HG03457 (cell line): ENCODE data around the gene SLC40A1.

Experiments
- ATAC-seq: cut with Tn5 transposase; IDR thresholded peaks from one replicate; pipeline ENCODE4 v1.9.1; 2021; ENCODE audit warnings: moderate number of reproducible peaks; ENCODE audit not compliant: unreplicated experiment

The SLC40A1 gene

GRCh38 chr2:189601043-189601442 is 20.5 kb upstream of the SLC40A1 start:
- ATAC-seq, result no peak

- no peak for ATAC-seq
Measured at GRCh38 chr2:189599245-189599644, 18.7 kb upstream of the SLC40A1 start.

- ATAC-seq, result no peak
Measured at GRCh38 chr2:189595417-189595816, 14.8 kb upstream of the SLC40A1 start.

- ATAC-seq, result no peak
Measured at GRCh38 chr2:189594305-189594704, 13.7 kb upstream of the SLC40A1 start.

GRCh38 chr2:189593115-189593514 is 12.5 kb upstream of the SLC40A1 start:
- ATAC-seq, result no peak

DNA sequence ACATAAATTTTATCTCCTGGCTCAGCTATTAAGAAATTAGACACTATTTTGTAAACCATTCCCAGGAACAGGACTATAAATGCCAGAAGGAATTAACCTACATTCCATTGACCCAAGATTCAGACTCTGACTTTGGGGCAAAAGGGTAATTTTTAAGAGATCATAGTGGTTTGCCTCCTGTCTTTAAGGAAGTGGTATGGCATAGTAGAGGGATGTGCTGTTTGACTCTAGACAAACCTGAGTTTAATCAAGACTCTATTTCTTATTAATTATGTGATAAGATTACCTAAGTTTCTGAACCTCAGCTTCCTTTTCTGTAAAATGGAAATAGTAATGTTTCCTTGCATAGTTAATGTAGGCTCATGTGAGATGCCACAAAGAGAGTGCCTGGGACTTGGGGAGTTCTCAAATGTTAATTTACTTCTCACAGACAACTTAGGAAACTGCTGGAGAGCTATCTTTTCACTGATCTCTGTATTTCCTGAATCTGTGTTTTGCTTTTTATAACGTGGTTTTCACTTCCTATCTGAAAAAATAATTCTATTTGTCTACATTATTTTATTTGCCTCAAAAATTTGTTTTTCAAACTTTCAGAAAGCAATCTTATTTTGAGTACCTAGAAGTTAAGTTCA is 11.9 kb upstream of the SLC40A1 start:
- ATAC-seq, result no peak

GRCh38 chr2:189587780-189588179 is 7.2 kb upstream of the SLC40A1 start:
- no peak for ATAC-seq

DNA sequence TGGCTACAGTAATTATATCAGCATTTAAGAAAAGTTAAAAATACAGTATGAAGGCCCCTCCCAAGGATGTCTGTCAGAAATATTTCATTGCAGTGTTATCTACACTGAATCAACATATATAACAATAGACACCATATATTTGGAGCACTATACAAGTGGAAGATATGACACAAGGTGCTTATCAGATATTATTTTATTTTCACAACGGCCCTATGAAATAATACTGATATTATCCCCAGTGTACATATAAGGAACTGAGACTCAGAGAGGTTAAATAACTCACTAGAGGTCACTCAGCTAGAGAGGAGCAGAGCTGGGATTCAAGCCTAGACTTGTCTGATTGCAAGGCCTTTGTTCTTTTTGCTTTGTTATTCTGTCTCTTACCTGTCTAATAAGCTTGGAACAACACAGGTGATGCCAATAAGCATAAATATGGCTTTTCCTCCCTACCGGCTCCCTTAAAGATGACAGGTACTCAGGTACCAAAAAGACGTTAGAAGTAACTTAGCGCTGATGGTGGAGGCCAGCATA is 4.7 kb upstream of the SLC40A1 start:
- ATAC-seq, result no peak

- ATAC-seq, result no peak
Measured at GRCh38 chr2:189584686-189585085, 4.1 kb upstream of the SLC40A1 start.

- ATAC-seq, result no peak
Measured at GRCh38 chr2:189583227-189584198, 2.9 kb upstream of the SLC40A1 start.

DNA sequence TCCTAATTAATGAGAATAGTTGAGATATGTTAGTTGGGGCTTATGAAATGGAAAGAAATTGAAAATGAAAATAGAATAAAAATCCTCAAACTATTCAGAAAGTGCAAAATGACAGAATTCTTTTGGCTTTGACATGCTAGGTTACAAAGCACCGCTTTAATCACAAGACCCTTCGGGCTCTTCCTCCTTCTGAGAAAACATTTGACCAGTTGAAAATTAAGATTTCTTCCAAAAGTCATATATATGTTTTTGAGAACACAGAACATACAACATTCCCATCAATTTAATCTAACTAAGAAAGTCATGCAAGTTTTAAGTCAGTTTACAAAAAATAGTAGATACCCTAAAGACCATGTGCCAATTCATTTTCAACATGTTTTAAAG is 2.2 kb upstream of the SLC40A1 start:
- ATAC-seq, result no peak

DNA sequence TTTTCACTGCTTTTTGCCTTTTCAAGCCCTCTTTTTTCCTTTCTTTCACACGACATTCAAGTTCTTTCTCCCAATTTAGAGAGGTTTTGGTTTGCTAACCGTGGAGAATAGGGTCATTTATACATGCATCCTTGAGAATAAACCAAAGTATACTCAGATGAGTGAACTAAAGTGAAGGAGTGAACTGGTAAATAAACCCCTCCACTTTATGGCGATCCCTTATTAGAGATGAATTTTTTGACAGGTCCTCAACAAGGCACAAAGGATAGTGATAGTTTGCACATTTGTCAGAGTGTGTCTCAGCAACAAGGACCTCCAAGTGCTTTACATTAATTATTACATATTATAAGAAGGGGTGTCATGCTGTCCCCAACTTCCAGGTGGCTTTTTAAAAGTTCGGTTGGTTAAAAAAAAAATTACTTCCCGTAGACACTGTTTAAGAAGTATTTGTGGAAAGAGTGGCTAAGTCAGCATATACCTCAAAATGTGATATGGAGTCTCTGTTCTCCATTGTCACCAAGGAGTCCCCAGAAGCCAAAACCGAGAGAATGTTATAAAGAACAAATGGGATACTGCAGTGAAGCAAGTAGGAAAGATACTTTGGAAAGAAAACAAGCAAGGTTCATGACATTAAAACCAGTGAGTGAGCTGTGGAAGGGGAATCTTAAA is 1.7 kb upstream of the SLC40A1 start:
- ATAC-seq, result no peak

GRCh38 chr2:189581354-189582139 is 961 bp upstream of the SLC40A1 start:
- ATAC-seq, result no peak

DNA sequence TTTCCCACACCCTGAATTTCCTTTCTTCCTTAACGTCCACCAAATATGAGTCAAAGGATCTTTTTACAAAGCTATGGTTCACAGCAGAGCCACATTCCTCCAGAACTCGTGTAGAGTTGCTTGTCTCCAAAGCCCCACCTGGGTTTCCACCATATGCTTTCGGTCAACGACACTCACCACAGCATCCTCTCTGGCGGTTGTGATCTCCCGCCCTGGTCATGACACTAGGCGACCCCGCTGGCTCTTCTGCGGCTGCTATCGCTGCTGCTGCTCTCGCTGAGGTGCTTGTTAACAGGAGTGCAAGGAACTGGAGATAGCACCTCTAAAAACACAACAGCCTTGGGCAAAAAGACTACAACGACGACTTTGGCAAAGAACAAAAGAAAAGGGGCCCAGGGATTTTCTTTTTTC is 340 bp downstream of the SLC40A1 start:
- ATAC-seq, result no peak

DNA sequence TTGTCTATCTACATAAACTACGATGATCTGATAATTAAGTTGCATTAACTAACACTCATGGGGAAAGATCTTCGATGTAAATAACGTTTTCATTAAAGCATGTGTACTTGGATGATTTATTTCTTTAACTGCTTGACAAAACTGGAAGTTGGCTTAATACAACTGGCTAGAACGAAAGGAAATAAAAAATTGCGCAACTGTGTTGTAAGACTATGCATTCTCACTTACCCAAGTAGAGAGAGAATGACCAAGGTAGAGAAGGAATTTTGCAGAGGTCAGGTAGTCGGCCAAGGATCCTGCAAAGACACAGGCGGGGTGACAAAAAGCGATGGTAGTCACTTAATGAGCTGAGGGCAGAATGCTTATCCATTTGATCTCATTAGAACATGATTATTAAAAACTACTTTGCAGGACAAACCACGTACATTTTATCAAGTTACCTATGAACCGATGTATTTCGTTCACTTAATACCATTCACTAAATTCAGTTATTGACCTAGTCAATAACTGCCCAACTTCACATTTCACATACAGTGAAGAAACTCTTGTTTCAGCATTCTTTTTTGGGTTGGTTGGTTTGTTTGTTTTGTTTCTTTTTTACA is 900 bp downstream of the SLC40A1 start:
- ATAC-seq, result no peak

DNA sequence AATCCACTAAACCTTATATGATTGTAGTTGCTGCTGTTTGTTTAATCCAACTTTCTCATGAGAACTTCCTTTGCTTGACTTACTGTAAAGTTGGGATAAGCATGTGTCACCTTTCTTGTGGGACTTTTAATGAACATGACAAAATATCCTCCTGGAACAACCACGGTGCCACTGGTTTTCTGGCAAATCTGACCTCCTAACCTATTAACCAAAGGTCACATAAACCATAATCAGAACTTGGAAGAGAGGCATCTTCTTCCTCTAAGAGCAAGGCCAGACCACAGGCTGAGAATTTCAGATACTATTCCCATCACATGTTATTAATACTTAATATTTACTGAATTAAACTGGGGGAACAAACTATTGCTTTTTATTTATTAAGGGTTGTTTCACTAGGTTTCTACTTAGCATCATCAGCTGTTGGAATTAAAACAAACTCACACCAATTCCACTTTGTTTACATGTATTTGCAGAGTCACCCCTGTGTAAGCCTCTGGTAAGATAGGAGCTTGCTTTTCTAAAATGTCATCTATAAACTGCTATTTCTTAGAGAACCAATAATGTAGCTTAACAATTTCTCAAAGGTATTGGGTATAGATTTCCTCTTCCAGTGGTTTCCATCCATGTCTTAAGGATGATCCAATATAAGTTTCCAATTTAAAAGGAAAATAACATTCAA is 2.2 kb downstream of the SLC40A1 start:
- no peak for ATAC-seq

- no peak for ATAC-seq
Measured at GRCh38 chr2:189577121-189577520, 3.5 kb downstream of the SLC40A1 start.

DNA sequence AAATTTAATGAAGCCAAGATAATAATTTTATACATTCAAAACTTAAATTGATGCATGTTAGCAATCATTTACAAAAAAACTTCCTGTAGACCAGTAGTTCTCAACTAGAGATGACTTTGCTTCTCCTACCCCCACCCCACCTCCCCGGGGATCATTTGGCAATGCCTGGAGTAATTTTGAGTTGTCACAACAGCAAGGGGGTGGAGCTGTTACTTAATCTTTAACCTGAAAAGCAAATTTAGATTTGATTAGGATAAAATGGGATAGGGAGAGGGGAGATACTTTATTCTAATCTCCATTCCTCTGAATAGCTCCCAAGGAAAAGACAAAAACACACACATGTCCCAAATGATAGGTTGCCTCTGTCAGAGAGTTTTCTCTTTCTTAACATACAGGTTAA is 4.2 kb downstream of the SLC40A1 start:
- ATAC-seq, result no peak

DNA sequence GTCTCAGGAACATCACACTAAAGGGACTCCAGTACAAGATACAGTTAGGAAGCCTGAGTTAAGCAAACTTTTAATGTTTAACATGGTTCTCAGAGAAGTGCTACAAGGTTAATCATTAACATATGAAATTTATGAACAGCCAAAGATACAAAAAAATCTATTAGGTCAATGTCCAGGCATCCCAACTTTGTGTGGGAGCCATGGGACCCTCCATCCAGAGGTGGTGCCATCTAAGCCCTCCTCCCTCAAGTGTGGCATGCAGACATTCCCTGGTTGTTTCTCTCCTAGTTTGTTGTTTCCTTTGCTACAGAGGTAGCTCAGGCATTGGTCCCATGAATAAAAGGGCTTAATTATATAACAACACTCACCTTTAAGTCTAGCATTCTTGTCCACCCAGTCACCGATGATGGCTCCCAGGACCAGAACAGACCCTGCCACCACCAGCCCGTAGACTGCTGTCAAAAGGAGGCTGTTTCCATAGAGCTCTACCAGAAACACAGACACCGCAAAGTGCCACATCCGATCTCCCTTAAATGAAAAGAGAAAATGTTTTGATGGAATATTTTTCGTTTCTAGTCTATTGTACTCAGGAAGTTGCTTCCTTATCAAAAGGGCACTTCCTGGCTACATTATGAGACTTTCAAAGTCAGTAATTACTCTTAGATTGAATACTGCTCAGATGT is 5.7 kb downstream of the SLC40A1 start:
- no peak for ATAC-seq
